RWPE2 (cell line): ENCODE measurements around the gene RCAN1.

Experiments used
- ATAC-seq: fragments of 200-7000 bp; cut with Tn5 transposase; 3 replicates; pipeline ENCODE4 v1.9.1; 2021; ENCODE audit warnings: low read depth
- DNase-seq: peaks from one replicate; pipeline ENCODE4 v3.0.0-alpha.2; 2020; ENCODE audit warnings: low spot score
- H3K27ac ChIP-seq: fragments of 450-650 bp; 2 replicates; pipeline ENCODE4 v1.5.1; 2017; ENCODE audit warnings: mild to moderate bottlenecking; ENCODE audit not compliant: poor library complexity, severe bottlenecking
- H3K27me3 ChIP-seq: fragments of 250-450 bp; sonication (Bioruptor Pico); 2 replicates; pipeline ENCODE4 v1.5.1; 2021; ENCODE audit warnings: mild to moderate bottlenecking, moderate library complexity; ENCODE audit not compliant: insufficient read depth, poor library complexity, severe bottlenecking
- H3K36me3 ChIP-seq: fragments of 250-450 bp; sonication (Bioruptor Pico); 2 replicates; pipeline ENCODE4 v1.5.1; 2020; ENCODE audit warnings: low read depth, mild to moderate bottlenecking, moderate library complexity
- H3K4me1 ChIP-seq: fragments of 250-450 bp; sonication (Bioruptor Pico); 2 replicates; pipeline ENCODE4 v1.5.1; 2021; ENCODE audit warnings: mild to moderate bottlenecking, moderate library complexity; ENCODE audit not compliant: insufficient read depth, poor library complexity, severe bottlenecking
- H3K4me3 ChIP-seq: fragments of 250-450 bp; sonication (Bioruptor Pico); 2 replicates; pipeline ENCODE4 v1.5.1; 2021; ENCODE audit warnings: mild to moderate bottlenecking, moderate library complexity; ENCODE audit not compliant: severe bottlenecking
- H3K9me3 ChIP-seq: fragments of 250-450 bp; sonication (Bioruptor Pico); 2 replicates; pipeline ENCODE4 v1.5.1; 2021; ENCODE audit warnings: mild to moderate bottlenecking, moderate library complexity; ENCODE audit not compliant: severe bottlenecking
- CTCF ChIP-seq: fragments of 450-650 bp; IDR thresholded peaks from one replicate; pipeline ENCODE4 v1.5.1; 2017; ENCODE audit warnings: mild to moderate bottlenecking, moderate library complexity; ENCODE audit not compliant: poor library complexity, severe bottlenecking

The RCAN1 gene

GRCh38 chr21:34548781-34549376 lies 66.0 kb downstream of the RCAN1 start:
- no peak for ATAC-seq
- H3K36me3 ChIP-seq = no peaks in the 10 kb centered on the region
- no peak overlapping the region for H3K4me3 ChIP-seq
- no peak overlapping the region for H3K27ac ChIP-seq
- no peak for DNase-seq
- no peak for TF ChIP-seq CTCF
- no peaks in the 10 kb centered on the region for H3K9me3 ChIP-seq
- H3K27me3 ChIP-seq = no peaks in the 10 kb centered on the region
- peaks cover 23% of the 10 kb centered on the region for H3K4me1 ChIP-seq

- H3K4me1 ChIP-seq = peaks cover 10% of the 10 kb centered on the region
- no peaks in the 10 kb centered on the region for H3K9me3 ChIP-seq
- no peak for TF ChIP-seq CTCF
- ATAC-seq = no peak
- no peak overlapping the region for H3K27ac ChIP-seq
- H3K36me3 ChIP-seq = no peaks in the 10 kb centered on the region
- no peak overlapping the region for H3K4me3 ChIP-seq
- no peaks in the 10 kb centered on the region for H3K27me3 ChIP-seq
- DNase-seq = no peak
Measured at GRCh38 chr21:34546542-34546941, 68.4 kb downstream of the RCAN1 start.

DNA sequence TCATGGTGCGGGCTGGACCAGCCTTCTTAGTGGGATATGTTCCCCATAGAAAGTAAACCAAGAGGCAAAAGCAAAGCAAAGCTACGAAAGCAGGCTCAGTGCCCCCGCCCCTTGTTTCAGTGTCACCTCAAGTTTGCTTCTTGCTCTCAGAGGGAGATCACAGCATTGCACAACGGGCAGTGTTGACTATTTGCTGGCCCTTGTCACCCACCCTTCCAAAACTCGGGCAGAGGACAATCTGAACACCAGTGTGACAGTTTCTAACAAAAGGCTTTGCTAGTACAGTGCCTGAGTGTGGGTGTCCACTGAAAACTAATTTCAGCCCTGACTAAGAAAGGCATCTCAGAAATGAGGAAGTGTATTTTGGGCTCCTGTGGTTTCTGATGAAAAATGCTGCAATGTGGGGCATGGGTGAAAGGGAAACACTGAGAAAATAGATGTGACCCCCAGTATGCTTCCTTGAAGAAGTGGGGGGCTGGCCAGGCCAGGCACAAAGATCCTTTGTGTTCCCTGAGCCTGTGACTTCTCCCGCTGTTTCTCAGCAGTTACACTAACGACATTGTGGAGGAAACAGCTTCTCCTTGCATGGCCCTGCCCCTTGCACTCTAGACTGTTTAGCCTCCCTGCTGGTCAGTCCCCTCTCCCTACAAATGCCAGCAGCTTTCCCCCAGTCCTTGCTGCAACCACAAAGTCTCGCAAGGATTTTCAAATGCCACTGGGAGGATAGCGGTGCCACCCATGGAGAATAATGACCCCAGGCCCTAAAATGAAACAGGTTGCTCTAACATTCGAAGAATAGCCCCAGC lies 69.6 kb downstream of the RCAN1 start:
- Histone ChIP-seq H3K4me1 (peaks cover 10% of the 10 kb centered on the region), H3K27ac (no peak overlapping the region), H3K9me3 (no peaks in the 10 kb centered on the region), H3K4me3 (no peak overlapping the region), H3K27me3 (no peaks in the 10 kb centered on the region), H3K36me3 (no peaks in the 10 kb centered on the region)
- TF ChIP-seq CTCF = no peak
- ATAC-seq = peak; percentile 46; the same call in 1 of the 3 replicates
- no peak for DNase-seq

GRCh38 chr21:34544032-34544496 lies 70.8 kb downstream of the RCAN1 start:
- peak; percentile 74 for TF ChIP-seq CTCF
- Histone ChIP-seq H3K27ac (no peak overlapping the region), H3K4me1 (peaks cover 10% of the 10 kb centered on the region), H3K4me3 (no peak overlapping the region), H3K27me3 (no peaks in the 10 kb centered on the region), H3K9me3 (no peaks in the 10 kb centered on the region), H3K36me3 (no peaks in the 10 kb centered on the region)
- DNase-seq (peak; percentile 78), ATAC-seq (peak; percentile 82; the same call in 2 of the 3 replicates)

- H3K4me3 ChIP-seq = no peak overlapping the region
- no peak overlapping the region for H3K27ac ChIP-seq
- no peaks in the 10 kb centered on the region for H3K9me3 ChIP-seq
- ATAC-seq = no peak
- H3K36me3 ChIP-seq = no peaks in the 10 kb centered on the region
- no peaks in the 10 kb centered on the region for H3K27me3 ChIP-seq
- no peak for TF ChIP-seq CTCF
- no peak for DNase-seq
- peaks cover 10% of the 10 kb centered on the region for H3K4me1 ChIP-seq
Measured at GRCh38 chr21:34543017-34543416, 71.9 kb downstream of the RCAN1 start.
